Measurements from ENCODE around the gene ADGRB3. TPM values are rescaled to one million over a fixed set of nuclear protein-coding genes. Genes with fewer than 3 reads are reported as not detected.
"Not testable (repeated sequence)": the region's sequence is repeated elsewhere in the genome, so short reads cannot be mapped to it uniquely, and the experiment has no call there.

The ADGRB3 gene
- total RNA-seq, 2 experiments from 2014 or later = not detected

GRCh38 chr6:68658338-68658737, 23.3 kb downstream of the ADGRB3 start:
- no peak overlapping the region for H3K4me2 ChIP-seq (ENCODE audit: low read length)
- H3K27ac ChIP-seq (ENCODE audit: low read depth, low read length, poor library complexity, severe bottlenecking) = no peak overlapping the region
- no peaks in the 10 kb centered on the region for H3K9me3 ChIP-seq (ENCODE audit: low read length)
- H4K20me1 ChIP-seq (ENCODE audit: insufficient read depth, low read length) = no peaks in the 10 kb centered on the region
- TF ChIP-seq CTCF (conservative IDR thresholded peaks at IDR 0.05; ENCODE audit: low read length) (no peak), EZH2phosphoT487 (IDR thresholded peaks at IDR 0.05; ENCODE audit: borderline replicate concordance, low read depth, low read length) (no peak)
- ChIA-PET CTCF (ENCODE audit: unreplicated experiment) (no interaction called here), POLR2A (no interaction called here)
- no peak overlapping the region for H3K4me3 ChIP-seq (ENCODE audit: low read depth, low read length, poor library complexity, severe bottlenecking)
- no TSS peak for BruUV-seq (replicated peaks)
- H3K79me2 ChIP-seq (ENCODE audit: insufficient read depth, low read depth, low read length) = no peaks in the 10 kb centered on the region
- intact Hi-C loops (cut with micrococcal nuclease; ENCODE audit: unreplicated experiment) = no loop called here
- no peaks in the 10 kb centered on the region for H3K4me1 ChIP-seq (ENCODE audit: insufficient read depth, low read length, poor library complexity, severe bottlenecking)
- H3K9me2 ChIP-seq (ENCODE audit: insufficient read depth, low read length) = no peaks in the 10 kb centered on the region
- H3K36me3 ChIP-seq (ENCODE audit: insufficient read depth, low read length) = no peaks in the 10 kb centered on the region
- H2AFZ ChIP-seq (ENCODE audit: low read length) = no peak overlapping the region
- DNase-seq (ENCODE audit: low spot score) = no peak

DNA sequence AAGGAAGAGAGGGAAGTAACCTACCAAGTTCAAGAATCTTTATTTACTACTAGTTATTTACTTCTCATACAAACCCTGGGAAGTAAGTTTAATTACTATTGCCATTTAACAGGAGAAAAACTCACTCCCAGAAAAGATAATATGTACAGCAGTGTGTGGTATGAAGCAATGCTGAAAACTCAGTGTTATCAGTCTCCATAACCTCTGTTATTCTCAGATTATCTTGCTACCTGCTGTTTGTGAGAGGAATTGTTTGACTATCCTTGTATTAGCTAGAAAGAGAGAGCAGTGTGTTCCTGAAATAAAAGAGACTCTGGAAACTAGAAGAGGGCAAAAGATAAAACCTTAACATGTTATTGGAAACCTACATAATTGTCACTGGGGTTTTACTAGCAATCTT, 38.2 kb downstream of the ADGRB3 start:
- Histone ChIP-seq H4K20me1 (ENCODE audit: insufficient read depth, low read length) (no peaks in the 10 kb centered on the region), H3K9me2 (ENCODE audit: insufficient read depth, low read length) (no peaks in the 10 kb centered on the region), H3K4me3 (ENCODE audit: low read depth, low read length, poor library complexity, severe bottlenecking) (no peak overlapping the region), H3K4me2 (ENCODE audit: low read length) (no peak overlapping the region), H3K4me1 (ENCODE audit: insufficient read depth, low read length, poor library complexity, severe bottlenecking) (no peaks in the 10 kb centered on the region), H3K9me3 (ENCODE audit: low read length) (no peaks in the 10 kb centered on the region), H2AFZ (ENCODE audit: low read length) (no peak overlapping the region), H3K79me2 (ENCODE audit: insufficient read depth, low read depth, low read length) (no peaks in the 10 kb centered on the region), H3K36me3 (ENCODE audit: insufficient read depth, low read length) (no peaks in the 10 kb centered on the region), H3K27ac (ENCODE audit: low read depth, low read length, poor library complexity, severe bottlenecking) (no peak overlapping the region)
- ChIA-PET CTCF (ENCODE audit: unreplicated experiment) (no interaction called here), POLR2A (no interaction called here)
- BruUV-seq (replicated peaks) = no TSS peak
- intact Hi-C loops (cut with micrococcal nuclease; ENCODE audit: unreplicated experiment) = no loop called here
- no peak for DNase-seq (ENCODE audit: low spot score)
- no peak for TF ChIP-seq EZH2phosphoT487 (IDR thresholded peaks at IDR 0.05; ENCODE audit: borderline replicate concordance, low read depth, low read length)

- Histone ChIP-seq H3K79me2 (ENCODE audit: insufficient read depth, low read depth, low read length) (no peaks in the 10 kb centered on the region), H3K4me2 (ENCODE audit: low read length) (no peak overlapping the region), H2AFZ (ENCODE audit: low read length) (no peak overlapping the region), H3K9me3 (ENCODE audit: low read length) (no peaks in the 10 kb centered on the region), H3K4me3 (ENCODE audit: low read depth, low read length, poor library complexity, severe bottlenecking) (no peak overlapping the region), H3K4me1 (ENCODE audit: insufficient read depth, low read length, poor library complexity, severe bottlenecking) (no peaks in the 10 kb centered on the region), H4K20me1 (ENCODE audit: insufficient read depth, low read length) (no peaks in the 10 kb centered on the region), H3K36me3 (ENCODE audit: insufficient read depth, low read length) (no peaks in the 10 kb centered on the region), H3K27ac (ENCODE audit: low read depth, low read length, poor library complexity, severe bottlenecking) (no peak overlapping the region), H3K9me2 (ENCODE audit: insufficient read depth, low read length) (no peaks in the 10 kb centered on the region)
- BruUV-seq (replicated peaks) = no TSS peak
- DNase-seq (ENCODE audit: low spot score) = no peak
- intact Hi-C loops (cut with micrococcal nuclease; ENCODE audit: unreplicated experiment) = no loop called here
- CTCF ChIA-PET (ENCODE audit: unreplicated experiment) = no interaction called here
- POLR2A ChIA-PET = no interaction called here
- TF ChIP-seq EZH2phosphoT487 (IDR thresholded peaks at IDR 0.05; ENCODE audit: borderline replicate concordance, low read depth, low read length) (no peak), CTCF (conservative IDR thresholded peaks at IDR 0.05; ENCODE audit: low read length) (no peak)
These were observed 40.5 kb downstream of the ADGRB3 start for GRCh38 chr6:68675548-68675947.

DNA sequence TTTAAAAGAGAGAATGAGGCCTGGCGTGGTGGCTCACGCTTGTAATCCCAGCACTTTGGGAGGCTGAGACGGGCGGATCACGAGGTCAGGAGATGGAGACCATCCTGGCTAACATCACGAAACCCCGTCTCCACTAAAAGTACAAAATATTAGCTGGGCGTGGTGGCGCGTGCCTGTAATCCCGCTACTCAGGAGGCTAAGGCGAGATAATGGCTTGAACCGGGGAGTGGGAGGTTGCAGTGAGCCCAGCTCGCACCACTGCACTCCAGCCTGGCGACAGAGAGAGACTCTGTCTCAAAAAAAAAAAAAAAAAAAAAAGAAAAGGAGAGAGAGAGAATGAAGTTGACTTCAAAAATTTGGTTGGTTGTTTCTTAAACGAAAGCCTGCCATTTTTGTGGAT, 41.0 kb downstream of the ADGRB3 start:
- H3K79me2 ChIP-seq (ENCODE audit: insufficient read depth, low read depth, low read length); H3K4me1 ChIP-seq (ENCODE audit: insufficient read depth, low read length, poor library complexity, severe bottlenecking); CTCF ChIA-PET (ENCODE audit: unreplicated experiment): not testable (repeated sequence)

More for the DNA sequence above, 41.0 kb downstream of the ADGRB3 start:
- H3K36me3 ChIP-seq (ENCODE audit: insufficient read depth, low read length); DNase-seq (ENCODE audit: low spot score); H2AFZ ChIP-seq (ENCODE audit: low read length); H4K20me1 ChIP-seq (ENCODE audit: insufficient read depth, low read length); H3K4me2 ChIP-seq (ENCODE audit: low read length); H3K27ac ChIP-seq (ENCODE audit: low read depth, low read length, poor library complexity, severe bottlenecking); H3K4me3 ChIP-seq (ENCODE audit: low read depth, low read length, poor library complexity, severe bottlenecking); BruUV-seq (replicated peaks); H3K9me2 ChIP-seq (ENCODE audit: insufficient read depth, low read length); H3K9me3 ChIP-seq (ENCODE audit: low read length); intact Hi-C loops (cut with micrococcal nuclease; ENCODE audit: unreplicated experiment): not testable (repeated sequence)
- POLR2A ChIA-PET = interaction anchor here (0.6 to 1.2 kb wide), 2 partner anchors 8 to 114 kb away, joined by 3 read pairs; no protein-coding TSS in a partner anchor

Measured in OCI-LY7 (cell line).